ENCODE measurements around the gene HNRNPCL4.
"Not testable (repeated sequence)": the region's sequence is repeated elsewhere in the genome, so short reads cannot be mapped to it uniquely, and the experiment has no call there.

- TF ChIP-seq CTCF, POLR2A (IDR thresholded peaks at IDR 0.05): not testable (repeated sequence)
Measured at GRCh38 chr1:13165531-13165930, at the start of gene HNRNPCL4.
